HEK293 (cell line): ENCODE measurements around the gene LSM10.

Experiments
- GLIS2 ChIP-seq: fragments of 450-650 bp; formaldehyde crosslinking; IDR thresholded peaks from 2 replicates; pipeline ENCODE4 v1.5.1; 2016; ENCODE audit warnings: missing biosample characterization, missing genetic modification characterization
- SETDB1 ChIP-seq: IDR thresholded peaks from one replicate; pipeline ENCODE4 v1.6.1; 2017; ENCODE audit warnings: mild to moderate bottlenecking, low read length, moderate library complexity, mixed read lengths; ENCODE audit not compliant: insufficient read length
- ZNF121 ChIP-seq: fragments of 450-650 bp; formaldehyde crosslinking; IDR thresholded peaks from 2 replicates; pipeline ENCODE4 v1.5.1; 2016; ENCODE audit warnings: missing biosample characterization, missing genetic modification characterization
- ZNF274 ChIP-seq, 2 experiments: fragments of 200-500 bp in 1 of 2; fragments of 450-650 bp in 1 of 2; sonication (Bioruptor generic) in 1 of 2; formaldehyde crosslinking in 1 of 2; IDR thresholded peaks; 2 replicates each; pipeline versions ENCODE4 v1.5.1 to v1.6.1; 2014 to 2016; ENCODE audit warnings: borderline replicate concordance in 1 of 2, inconsistent platforms in 1 of 2, low read length in 1 of 2, missing biosample characterization in 1 of 2, missing genetic modification characterization in 1 of 2
- ZNF311 ChIP-seq: fragments of 450-650 bp; formaldehyde crosslinking; IDR thresholded peaks from 2 replicates; pipeline ENCODE4 v1.5.1; 2017; ENCODE audit warnings: missing biosample characterization, missing genetic modification characterization, borderline replicate concordance
- ZNF561 ChIP-seq: fragments of 450-650 bp; IDR thresholded peaks from 2 replicates; pipeline ENCODE4 v1.5.1; 2018; ENCODE audit warnings: missing biosample characterization, missing genetic modification characterization, borderline replicate concordance
- ZNF677 ChIP-seq: fragments of 450-650 bp; IDR thresholded peaks from 2 replicates; pipeline ENCODE4 v1.5.0; 2018; ENCODE audit warnings: missing biosample characterization, mild to moderate bottlenecking, missing genetic modification characterization, moderate library complexity
- ZNF792 ChIP-seq: fragments of 450-650 bp; formaldehyde crosslinking; IDR thresholded peaks from 2 replicates; pipeline ENCODE4 v1.5.1; 2016; ENCODE audit warnings: missing biosample characterization, missing genetic modification characterization
- TF ChIP-seq, protein P1 (sequence below): fragments of 450-650 bp; formaldehyde crosslinking; IDR thresholded peaks from 2 replicates; pipeline ENCODE4 v1.5.1; 2016; ENCODE audit warnings: missing biosample characterization, missing genetic modification characterization
- TF ChIP-seq, protein P2 (sequence below): fragments of 450-650 bp; formaldehyde crosslinking; IDR thresholded peaks from 2 replicates; pipeline ENCODE4 v1.5.1; 2016; ENCODE audit warnings: missing biosample characterization, missing genetic modification characterization
- TF ChIP-seq, protein P3 (sequence below): fragments of 450-650 bp; formaldehyde crosslinking; IDR thresholded peaks from 2 replicates; pipeline ENCODE4 v1.5.1; 2016; ENCODE audit warnings: missing biosample characterization, missing genetic modification characterization

DNA sequence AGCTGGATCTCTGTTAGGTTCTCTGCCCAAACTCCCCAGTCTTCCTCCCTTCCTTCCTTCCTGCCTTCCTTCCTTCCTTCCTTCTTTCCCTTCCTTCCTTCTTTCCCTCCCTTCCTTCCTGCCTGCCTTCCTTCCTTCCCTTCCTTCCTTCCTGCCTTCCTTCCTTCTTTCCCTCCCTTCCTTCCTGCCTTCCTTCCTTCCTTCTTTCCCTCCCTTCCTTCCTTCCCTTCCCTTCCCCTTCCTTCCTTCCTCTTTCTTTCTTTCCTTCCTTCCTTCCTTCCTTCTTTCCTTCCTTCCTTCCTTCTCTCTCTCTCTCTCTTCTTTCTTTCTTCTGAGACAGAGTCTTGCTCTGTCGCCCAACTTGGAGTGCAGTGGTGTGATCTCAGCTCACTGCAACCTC is 8.7 kb upstream of the LSM10 start:
- TF ChIP-seq ZNF121 (no peak), ZNF677 (no peak), ZNF274 (IDR thresholded peaks at IDR 0.05; ENCODE audit: low read length) (no peak), ZNF274 (tag by site-specific recombination; IDR thresholded peaks at IDR 0.05; ENCODE audit: borderline replicate concordance) (no peak), ZNF561 (tag by site-specific recombination) (no peak), GLIS2 (tag by site-specific recombination) (no peak), SETDB1 (no peak), ZNF792 (no peak), ZNF311 (tag by site-specific recombination) (no peak)
- TF ChIP-seq, protein P1, sequence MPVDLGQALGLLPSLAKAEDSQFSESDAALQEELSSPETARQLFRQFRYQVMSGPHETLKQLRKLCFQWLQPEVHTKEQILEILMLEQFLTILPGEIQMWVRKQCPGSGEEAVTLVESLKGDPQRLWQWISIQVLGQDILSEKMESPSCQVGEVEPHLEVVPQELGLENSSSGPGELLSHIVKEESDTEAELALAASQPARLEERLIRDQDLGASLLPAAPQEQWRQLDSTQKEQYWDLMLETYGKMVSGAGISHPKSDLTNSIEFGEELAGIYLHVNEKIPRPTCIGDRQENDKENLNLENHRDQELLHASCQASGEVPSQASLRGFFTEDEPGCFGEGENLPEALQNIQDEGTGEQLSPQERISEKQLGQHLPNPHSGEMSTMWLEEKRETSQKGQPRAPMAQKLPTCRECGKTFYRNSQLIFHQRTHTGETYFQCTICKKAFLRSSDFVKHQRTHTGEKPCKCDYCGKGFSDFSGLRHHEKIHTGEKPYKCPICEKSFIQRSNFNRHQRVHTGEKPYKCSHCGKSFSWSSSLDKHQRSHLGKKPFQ (tag by site-specific recombination): no peak
- TF ChIP-seq, protein P2, sequence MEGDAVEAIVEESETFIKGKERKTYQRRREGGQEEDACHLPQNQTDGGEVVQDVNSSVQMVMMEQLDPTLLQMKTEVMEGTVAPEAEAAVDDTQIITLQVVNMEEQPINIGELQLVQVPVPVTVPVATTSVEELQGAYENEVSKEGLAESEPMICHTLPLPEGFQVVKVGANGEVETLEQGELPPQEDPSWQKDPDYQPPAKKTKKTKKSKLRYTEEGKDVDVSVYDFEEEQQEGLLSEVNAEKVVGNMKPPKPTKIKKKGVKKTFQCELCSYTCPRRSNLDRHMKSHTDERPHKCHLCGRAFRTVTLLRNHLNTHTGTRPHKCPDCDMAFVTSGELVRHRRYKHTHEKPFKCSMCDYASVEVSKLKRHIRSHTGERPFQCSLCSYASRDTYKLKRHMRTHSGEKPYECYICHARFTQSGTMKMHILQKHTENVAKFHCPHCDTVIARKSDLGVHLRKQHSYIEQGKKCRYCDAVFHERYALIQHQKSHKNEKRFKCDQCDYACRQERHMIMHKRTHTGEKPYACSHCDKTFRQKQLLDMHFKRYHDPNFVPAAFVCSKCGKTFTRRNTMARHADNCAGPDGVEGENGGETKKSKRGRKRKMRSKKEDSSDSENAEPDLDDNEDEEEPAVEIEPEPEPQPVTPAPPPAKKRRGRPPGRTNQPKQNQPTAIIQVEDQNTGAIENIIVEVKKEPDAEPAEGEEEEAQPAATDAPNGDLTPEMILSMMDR (tag by site-specific recombination): no peak
- TF ChIP-seq, protein P3, sequence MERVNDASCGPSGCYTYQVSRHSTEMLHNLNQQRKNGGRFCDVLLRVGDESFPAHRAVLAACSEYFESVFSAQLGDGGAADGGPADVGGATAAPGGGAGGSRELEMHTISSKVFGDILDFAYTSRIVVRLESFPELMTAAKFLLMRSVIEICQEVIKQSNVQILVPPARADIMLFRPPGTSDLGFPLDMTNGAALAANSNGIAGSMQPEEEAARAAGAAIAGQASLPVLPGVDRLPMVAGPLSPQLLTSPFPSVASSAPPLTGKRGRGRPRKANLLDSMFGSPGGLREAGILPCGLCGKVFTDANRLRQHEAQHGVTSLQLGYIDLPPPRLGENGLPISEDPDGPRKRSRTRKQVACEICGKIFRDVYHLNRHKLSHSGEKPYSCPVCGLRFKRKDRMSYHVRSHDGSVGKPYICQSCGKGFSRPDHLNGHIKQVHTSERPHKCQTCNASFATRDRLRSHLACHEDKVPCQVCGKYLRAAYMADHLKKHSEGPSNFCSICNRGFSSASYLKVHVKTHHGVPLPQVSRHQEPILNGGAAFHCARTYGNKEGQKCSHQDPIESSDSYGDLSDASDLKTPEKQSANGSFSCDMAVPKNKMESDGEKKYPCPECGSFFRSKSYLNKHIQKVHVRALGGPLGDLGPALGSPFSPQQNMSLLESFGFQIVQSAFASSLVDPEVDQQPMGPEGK (tag by site-specific recombination): no peak
